Stimulated activated CD4-positive, alpha-beta T cell treated with anti-CD3 and anti-CD28 coated beads, TNF-alpha, amount 100 ng/mL, for 1 hour (primary cell): ENCODE results near the gene CLDN20.
"Not testable (repeated sequence)": the region's sequence is repeated elsewhere in the genome, so short reads cannot be mapped to it uniquely, and the experiment has no call there.

Source experiments
- DNase-seq, 3 donors: peaks; one replicate each; pipeline ENCODE4 v3.0.0-alpha.2; 2020; ENCODE audit warnings: low read depth in 3 of 3, low spot score in 1 of 3

Gene CLDN20

GRCh38 chr6:155310596-155310995 lies 46.8 kb downstream of the CLDN20 start:
- DNase-seq, result no peak

GRCh38 chr6:155311086-155311485 lies 47.3 kb downstream of the CLDN20 start:
- DNase-seq, result no peak

DNA sequence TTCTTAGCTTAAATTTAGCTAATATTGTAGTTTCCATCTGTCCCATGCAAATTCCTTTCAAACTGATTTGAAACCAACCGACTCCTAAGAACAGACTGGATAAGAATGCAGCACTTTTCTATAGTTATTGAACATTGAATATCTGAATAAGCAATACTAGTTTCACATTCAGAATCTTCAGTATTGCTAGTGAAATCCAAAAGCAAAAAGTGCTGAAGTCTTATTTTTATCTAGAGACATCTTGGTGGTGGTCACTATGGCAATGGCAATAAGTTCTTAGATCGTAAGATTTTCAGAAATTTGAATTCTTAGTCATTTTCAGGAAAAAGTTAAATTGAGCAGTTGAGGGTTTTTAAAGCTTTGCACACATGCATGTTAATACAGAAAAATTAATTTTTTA lies 47.8 kb downstream of the CLDN20 start:
- DNase-seq, result no peak

DNA sequence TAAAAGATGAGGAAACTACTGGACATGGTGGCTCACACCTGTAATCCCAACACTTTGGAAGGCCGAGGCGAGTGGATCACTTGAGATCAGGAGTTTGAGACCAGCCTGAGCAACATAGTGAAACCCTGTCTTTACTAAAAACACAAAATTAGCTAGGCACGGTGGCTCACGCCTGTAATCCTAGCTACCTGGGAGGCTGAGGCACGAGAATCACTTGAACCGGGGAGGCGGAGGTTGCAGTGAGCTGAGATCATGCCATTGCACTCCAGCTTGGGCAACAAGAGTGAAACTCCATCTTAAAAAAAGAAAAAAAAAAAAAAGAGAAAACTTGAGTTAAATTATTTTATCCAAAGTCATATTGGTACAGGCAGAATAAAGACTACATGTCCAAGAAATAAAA lies 49.1 kb downstream of the CLDN20 start:
- not testable (repeated sequence) for DNase-seq

GRCh38 chr6:155313602-155314091 lies 49.8 kb downstream of the CLDN20 start:
- peak in 1 of 3 donors; percentile 3 for DNase-seq

GRCh38 chr6:155314092-155314772 lies 50.4 kb downstream of the CLDN20 start, which contains the start of gene TFB1M:
TFB1M (minus strand) TSS chr6:155314484; CDS start chr6:155314428, 56 bp downstream.
- peak; percentile 93 to 96 (median 95) for DNase-seq

DNA sequence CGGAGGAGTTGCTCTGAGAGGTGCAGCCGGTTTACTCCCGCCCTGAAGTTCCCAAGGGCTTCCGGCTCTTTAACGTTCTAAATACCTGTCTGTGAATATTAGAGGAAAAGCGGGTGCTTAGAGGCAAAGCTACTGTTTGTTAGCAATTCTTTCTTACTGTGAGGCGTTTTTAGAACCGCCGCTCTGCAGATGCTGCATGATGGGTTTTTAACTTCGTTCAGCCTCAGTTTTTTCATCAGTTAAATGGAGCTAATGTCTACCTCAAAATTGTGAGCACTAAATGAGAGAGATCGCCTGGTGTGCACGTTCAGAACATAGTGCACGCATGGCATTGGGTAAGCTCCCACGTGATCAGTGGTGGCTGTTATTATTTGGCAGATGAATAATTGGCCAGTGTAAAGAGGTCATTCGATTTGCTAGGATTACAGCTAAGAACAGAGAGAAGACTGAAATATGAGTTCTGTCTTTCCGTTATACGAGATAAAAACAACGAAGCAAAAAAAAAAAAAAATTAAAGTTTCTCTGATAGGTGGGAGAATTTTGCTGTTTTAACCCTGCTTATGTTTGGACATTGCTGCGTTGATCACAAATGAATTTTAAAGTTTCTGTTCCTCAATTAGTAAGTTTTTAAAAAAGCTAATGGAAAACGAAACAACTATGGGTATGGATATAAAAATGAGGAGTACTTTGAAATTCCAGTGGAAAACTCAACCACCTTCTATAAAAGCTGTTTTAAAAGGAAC lies 51.1 kb downstream of the CLDN20 start:
- DNase-seq, result peak in 1 of 3 donors; percentile 11

- no peak for DNase-seq
Observed at GRCh38 chr6:155315516-155315871, 51.7 kb downstream of the CLDN20 start.

DNA sequence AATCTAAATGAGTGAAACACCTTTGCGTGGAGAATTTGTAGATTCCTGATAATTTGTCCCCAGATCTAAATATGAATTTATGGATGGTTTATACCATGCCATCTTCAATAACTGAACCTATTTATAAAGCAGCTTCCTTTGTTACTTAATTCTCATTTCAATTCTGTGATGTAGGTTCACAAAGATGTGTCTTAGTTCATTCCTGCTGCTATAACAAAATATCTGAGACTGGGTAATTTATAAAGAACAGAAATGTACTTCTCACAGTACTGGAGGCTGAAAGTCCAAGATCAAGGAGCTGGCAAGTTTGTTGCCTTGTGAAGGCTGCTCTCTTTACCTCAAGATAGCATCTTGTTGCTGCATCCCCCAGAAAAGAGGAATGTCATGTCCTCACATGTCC lies 52.6 kb downstream of the CLDN20 start:
- no peak for DNase-seq

GRCh38 chr6:155317186-155317585 lies 53.4 kb downstream of the CLDN20 start:
- no peak for DNase-seq

GRCh38 chr6:155319902-155320301 lies 56.1 kb downstream of the CLDN20 start:
- DNase-seq, result no peak

DNA sequence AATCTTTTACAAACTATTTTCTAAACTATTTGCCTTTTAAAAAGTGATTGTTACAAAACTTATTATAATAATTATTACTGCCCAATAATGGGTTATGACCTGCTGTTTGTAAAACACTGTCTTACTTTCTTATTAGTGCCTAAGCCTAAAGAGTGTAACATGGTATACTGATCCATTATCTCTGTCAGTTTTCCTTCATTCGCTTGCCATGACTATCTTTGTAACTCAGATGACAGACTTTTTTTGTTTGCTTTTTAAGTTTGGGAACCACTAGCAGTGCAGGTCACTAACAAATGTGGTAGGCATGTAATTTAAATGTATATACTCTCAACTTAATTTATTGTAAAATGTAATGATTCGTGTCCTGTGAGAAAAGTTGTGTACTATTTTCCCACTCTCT lies 60.4 kb downstream of the CLDN20 start:
- no peak for DNase-seq

DNA sequence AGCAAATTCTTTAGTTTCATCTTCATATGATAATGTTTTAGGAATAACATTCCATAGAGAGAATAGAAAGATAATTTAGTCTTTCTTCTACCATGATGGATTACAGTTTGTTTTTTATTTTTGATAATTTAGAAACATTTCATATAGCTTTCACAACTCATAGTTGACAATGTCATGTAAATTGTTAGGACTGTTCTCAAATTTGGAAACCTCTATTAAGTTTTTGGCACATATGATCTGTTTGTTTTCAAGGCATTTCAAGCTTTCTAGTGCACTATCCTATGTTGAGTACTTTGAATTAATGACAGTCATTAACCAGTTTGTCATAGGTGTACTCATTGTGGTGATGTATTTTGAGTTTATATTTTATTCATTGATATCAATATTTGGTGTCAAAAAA lies 61.2 kb downstream of the CLDN20 start:
- no peak for DNase-seq

- DNase-seq, result no peak
Observed at GRCh38 chr6:155325700-155326516, 62.1 kb downstream of the CLDN20 start.
